H9 (cell line): ENCODE measurements around the gene IQGAP2. TPM values are rescaled to one million over a fixed set of nuclear protein-coding genes. Genes with fewer than 3 reads are reported as not detected.

Source experiments
- DNase-seq: peaks from one replicate; pipeline ENCODE4 v3.0.0-alpha.2; 2017
- H2AFZ ChIP-seq: one replicate; pipeline ENCODE4 v1.6.1; 2013; ENCODE audit warnings: mild to moderate bottlenecking, low read length, control low read depth, moderate library complexity
- H2AK5ac ChIP-seq: 2 replicates; pipeline ENCODE4 v1.6.1; 2013; ENCODE audit warnings: low read length, control low read depth, mixed read lengths; ENCODE audit not compliant: insufficient read length
- H2BK120ac ChIP-seq: one replicate; pipeline ENCODE4 v1.6.1; 2013; ENCODE audit warnings: low read depth, mild to moderate bottlenecking, low read length, control low read depth, inconsistent platforms; ENCODE audit not compliant: poor library complexity, severe bottlenecking
- H2BK12ac ChIP-seq: 2 replicates; pipeline ENCODE4 v1.6.1; 2013; ENCODE audit warnings: low read length, control low read depth, mixed read lengths, low read depth; ENCODE audit not compliant: insufficient read length
- H2BK15ac ChIP-seq: 2 replicates; pipeline ENCODE4 v1.6.1; 2013; ENCODE audit warnings: low read depth, low read length, control low read depth
- H2BK20ac ChIP-seq: one replicate; pipeline ENCODE4 v1.6.1; 2013; ENCODE audit warnings: low read depth, mild to moderate bottlenecking, low read length, control low read depth, inconsistent platforms; ENCODE audit not compliant: poor library complexity, severe bottlenecking
- H2BK5ac ChIP-seq: 2 replicates; pipeline ENCODE4 v1.6.1; 2013; ENCODE audit warnings: low read length, control low read depth, mixed read lengths; ENCODE audit not compliant: insufficient read length
- H3K14ac ChIP-seq: 2 replicates; pipeline ENCODE4 v1.6.1; 2013; ENCODE audit warnings: low read length, control low read depth; ENCODE audit not compliant: insufficient read depth
- H3K18ac ChIP-seq: 2 replicates; pipeline ENCODE4 v1.6.1; 2013; ENCODE audit warnings: low read depth, mild to moderate bottlenecking, mixed read lengths, low read length, control low read depth; ENCODE audit not compliant: insufficient read length
- H3K23ac ChIP-seq: 2 replicates; pipeline ENCODE4 v1.6.1; 2013; ENCODE audit warnings: low read length, control low read depth, mixed read lengths, low read depth; ENCODE audit not compliant: insufficient read length
- H3K23me2 ChIP-seq: 2 replicates; pipeline ENCODE4 v1.6.1; 2013; ENCODE audit warnings: low read depth, mild to moderate bottlenecking, mixed read lengths, low read length, control low read depth; ENCODE audit not compliant: insufficient read length, poor library complexity, severe bottlenecking
- H3K27ac ChIP-seq: 2 replicates; pipeline ENCODE4 v1.5.1; 2013; ENCODE audit warnings: low read length, control low read depth, mixed read lengths, low read depth; ENCODE audit not compliant: insufficient read length
- H3K27me3 ChIP-seq: 2 replicates; pipeline ENCODE4 v1.6.1; 2013; ENCODE audit warnings: low read length, control low read depth, inconsistent platforms; ENCODE audit not compliant: insufficient read depth
- H3K4ac ChIP-seq: 2 replicates; pipeline ENCODE4 v1.6.1; 2013; ENCODE audit warnings: low read depth, mild to moderate bottlenecking, control low read depth, inconsistent platforms, low read length, moderate library complexity
- H3K4me1 ChIP-seq: 2 replicates; pipeline ENCODE4 v1.6.1; 2013; ENCODE audit warnings: low read length, control low read depth, inconsistent platforms; ENCODE audit not compliant: insufficient read depth
- H3K4me2 ChIP-seq: 2 replicates; pipeline ENCODE4 v1.6.1; 2013; ENCODE audit warnings: low read length, control low read depth, mixed read lengths; ENCODE audit not compliant: insufficient read length, insufficient read depth
- H3K56ac ChIP-seq: 2 replicates; pipeline ENCODE4 v1.6.1; 2013; ENCODE audit warnings: low read depth, mild to moderate bottlenecking, mixed read lengths, low read length, control low read depth; ENCODE audit not compliant: insufficient read length
- H3K79me1 ChIP-seq: 2 replicates; pipeline ENCODE4 v1.6.1; 2013; ENCODE audit warnings: low read depth, mild to moderate bottlenecking, moderate library complexity, low read length, control low read depth, inconsistent platforms; ENCODE audit not compliant: insufficient read depth, poor library complexity, severe bottlenecking
- H3K79me2 ChIP-seq: 2 replicates; pipeline ENCODE4 v1.6.1; 2013; ENCODE audit warnings: low read length, control low read depth, inconsistent platforms; ENCODE audit not compliant: insufficient read depth
- H3K9ac ChIP-seq: 2 replicates; pipeline ENCODE4 v1.6.1; 2013; ENCODE audit warnings: low read length, control low read depth, mixed read lengths; ENCODE audit not compliant: insufficient read length; ENCODE audit errors: extremely low read depth
- H3K9me3 ChIP-seq: one replicate; pipeline ENCODE4 v1.6.1; 2013; ENCODE audit warnings: low read depth, low read length, inconsistent platforms; ENCODE audit not compliant: control insufficient read depth
- H3T11ph ChIP-seq: one replicate; pipeline ENCODE4 v1.6.1; 2013; ENCODE audit warnings: mild to moderate bottlenecking, low read length, control low read depth, inconsistent platforms
- H4K20me1 ChIP-seq: one replicate; pipeline ENCODE4 v1.6.1; 2013; ENCODE audit not compliant: control insufficient read depth, insufficient read length, insufficient read depth
- H4K5ac ChIP-seq: 2 replicates; pipeline ENCODE4 v1.6.1; 2013; ENCODE audit warnings: low read depth, mild to moderate bottlenecking, mixed read lengths, low read length, control low read depth; ENCODE audit not compliant: insufficient read length
- H4K8ac ChIP-seq: replicated peaks from 2 replicates; pipeline ENCODE4 v1.6.1; 2013; ENCODE audit warnings: low read length, control low read depth, mixed read lengths, low read depth; ENCODE audit not compliant: insufficient read length
- H4K91ac ChIP-seq: 2 replicates; pipeline ENCODE4 v1.6.1; 2013; ENCODE audit warnings: low read depth, mild to moderate bottlenecking, moderate library complexity, mixed read lengths, low read length, control low read depth; ENCODE audit not compliant: insufficient read length
- H3K27ac Mint-ChIP-seq, 3 experiments: 2 replicates in 2 of 3; 3 replicates in 1 of 3; pipeline ENCODE4 v1.8.0; 2020 to 2021; ENCODE audit warnings: mixed read lengths in 3 of 3, mild to moderate bottlenecking in 1 of 3, moderate library complexity in 1 of 3
- H3K27me3 Mint-ChIP-seq: 2 replicates; pipeline ENCODE4 v1.8.0; 2021; ENCODE audit warnings: low read depth, mild to moderate bottlenecking, moderate library complexity, mixed read lengths
- H3K36me3 Mint-ChIP-seq, 3 experiments: 2 replicates in 2 of 3; 3 replicates in 1 of 3; pipeline ENCODE4 v1.8.0; 2020 to 2021; ENCODE audit warnings: low read depth in 3 of 3, mixed read lengths in 3 of 3; ENCODE audit not compliant: insufficient read depth in 1 of 3
- H3K4me1 Mint-ChIP-seq, 2 experiments: 2 replicates each; pipeline ENCODE4 v1.8.0; 2020; ENCODE audit warnings: mixed read lengths in 2 of 2
- H3K4me3 Mint-ChIP-seq, 2 experiments: 2 replicates in 1 of 2; 3 replicates in 1 of 2; pipeline ENCODE4 v1.8.0; 2020 to 2021; ENCODE audit warnings: mild to moderate bottlenecking in 2 of 2, mixed read lengths in 2 of 2, moderate library complexity in 1 of 2
- H3K9me3 Mint-ChIP-seq, 2 experiments: 2 replicates in 1 of 2; 3 replicates in 1 of 2; pipeline ENCODE4 v1.8.0; 2020; ENCODE audit warnings: mild to moderate bottlenecking in 2 of 2, mixed read lengths in 2 of 2, moderate library complexity in 1 of 2
- CTCF ChIP-seq: fragments of 200-600 bp; sonication (generic); conservative IDR thresholded peaks from 3 replicates; pipeline ENCODE4 v1.8.0; 2021; ENCODE audit warnings: antibody characterized with exemption, mild to moderate bottlenecking
- WGBS: extraction: QIAGEN DNeasy Blood & Tissue Kit; methylation state at CpG from one replicate; pipeline ENCODE4 v1.1.7; 2013; ENCODE audit warnings: missing lambda C conversion rate, low lambda C conversion rate, mixed read lengths; ENCODE audit not compliant: insufficient read length; ENCODE audit errors: extremely low coverage; 5-methylcytosine and 5-hydroxymethylcytosine counted together
- total RNA-seq: library from RNA; stranded (reverse); gene quantifications from 2 replicates; pipeline ENCODE4 v1.2.1, GENCODE V29; 2021

Gene IQGAP2
- total RNA-seq, 1 experiment from 2014 or later = 22.5 TPM

- TF ChIP-seq CTCF = no peak
- no peak overlapping the region for H3K18ac ChIP-seq
- no peak for DNase-seq
- H4K5ac ChIP-seq = no peak overlapping the region
- no peaks in the 10 kb centered on the region for H3K27me3 ChIP-seq
- H2BK12ac ChIP-seq = no peak overlapping the region
- H2AK5ac ChIP-seq = no peak overlapping the region
- Mint-ChIP-seq H3K4me1 (peaks cover 7 to 8% of the 10 kb centered on the region in 2 experiments; a peak in 3 of 4 replicates), H3K9me3 (no peaks in the 10 kb centered on the region), H3K27ac (no peak overlapping the region), H3K27me3 (no peaks in the 10 kb centered on the region), H3K36me3 (peaks cover 0 to 5% (median 2%) of the 10 kb centered on the region in 3 experiments; a peak in 3 of 7 replicates), H3K4me3 (no peak overlapping the region)
- H2BK20ac ChIP-seq = no peak overlapping the region
- H2BK5ac ChIP-seq = no peak overlapping the region
- no peak overlapping the region for H2AFZ ChIP-seq
- no peaks in the 10 kb centered on the region for H3K9me3 ChIP-seq
- H4K20me1 ChIP-seq = no peaks in the 10 kb centered on the region
- no peak overlapping the region for H2BK15ac ChIP-seq
- H3K27ac ChIP-seq = no peak overlapping the region
- no peak overlapping the region for H2BK120ac ChIP-seq
- H3K4ac ChIP-seq = no peak overlapping the region
- no peak overlapping the region for H3T11ph ChIP-seq
- H3K79me1 ChIP-seq = no peaks in the 10 kb centered on the region
- H4K91ac ChIP-seq = no peak overlapping the region
- H3K4me1 ChIP-seq = 0 out of 2 replicates have a peak, but pooled peaks cover 2% of the 10 kb centered on the region
- H3K4me2 ChIP-seq = no peak overlapping the region
- no peaks in the 10 kb centered on the region for H3K79me2 ChIP-seq
- WGBS = no CpG with 5 or more reads among the region's 1 CpG
- no peak overlapping the region for H4K8ac ChIP-seq
- no peaks in the 10 kb centered on the region for H3K23me2 ChIP-seq
- H3K9ac ChIP-seq = no peak overlapping the region
- no peak overlapping the region for H3K14ac ChIP-seq
- H3K23ac ChIP-seq = no peak overlapping the region
- H3K56ac ChIP-seq = no peak overlapping the region
Measured at GRCh38 chr5:76610196-76610595, 207.1 kb downstream of the IQGAP2 start.
